HEK293 (cell line): Measurements from ENCODE around the gene IGF2BP1.
"Not testable (repeated sequence)": the region's sequence is repeated elsewhere in the genome, so short reads cannot be mapped to it uniquely, and the experiment has no call there.

Experiments used
- CTCF ChIP-seq: fragments of 450-650 bp; formaldehyde crosslinking; IDR thresholded peaks from 2 replicates; pipeline ENCODE4 v1.5.1; 2016; ENCODE audit warnings: missing biosample characterization, missing genetic modification characterization
- YY1 ChIP-seq: fragments of 450-650 bp; formaldehyde crosslinking; IDR thresholded peaks from 2 replicates; pipeline ENCODE4 v1.5.1; 2018; ENCODE audit warnings: missing biosample characterization, missing genetic modification characterization
- ZEB2 ChIP-seq: fragments of 450-650 bp; formaldehyde crosslinking; IDR thresholded peaks from 2 replicates; pipeline ENCODE4 v1.5.1; 2016; ENCODE audit warnings: missing biosample characterization, missing genetic modification characterization
- ZFP3 ChIP-seq: fragments of 450-650 bp; formaldehyde crosslinking; IDR thresholded peaks from 2 replicates; pipeline ENCODE4 v1.5.1; 2016; ENCODE audit warnings: low read depth, missing biosample characterization, missing genetic modification characterization
- ZNF354C ChIP-seq: fragments of 450-650 bp; formaldehyde crosslinking; IDR thresholded peaks from 2 replicates; pipeline ENCODE4 v1.5.1; 2016; ENCODE audit warnings: missing biosample characterization, missing genetic modification characterization, low read depth, borderline replicate concordance
- ZNF623 ChIP-seq: fragments of 450-650 bp; formaldehyde crosslinking; IDR thresholded peaks from 2 replicates; pipeline ENCODE4 v1.5.1; 2016; ENCODE audit warnings: missing biosample characterization, missing genetic modification characterization

GRCh38 chr17:49026447-49026846, 29.3 kb downstream of the IGF2BP1 start:
- TF ChIP-seq ZEB2; ZFP3 (tag by site-specific recombination); YY1 (tag by site-specific recombination); CTCF (tag by site-specific recombination); ZNF354C (tag by site-specific recombination); ZNF623 (tag by site-specific recombination): not testable (repeated sequence)
